ENCODE results near the gene RSPO4.
"Not testable (repeated sequence)": the region's sequence is repeated elsewhere in the genome, so short reads cannot be mapped to it uniquely, and the experiment has no call there.

The RSPO4 gene

DNA sequence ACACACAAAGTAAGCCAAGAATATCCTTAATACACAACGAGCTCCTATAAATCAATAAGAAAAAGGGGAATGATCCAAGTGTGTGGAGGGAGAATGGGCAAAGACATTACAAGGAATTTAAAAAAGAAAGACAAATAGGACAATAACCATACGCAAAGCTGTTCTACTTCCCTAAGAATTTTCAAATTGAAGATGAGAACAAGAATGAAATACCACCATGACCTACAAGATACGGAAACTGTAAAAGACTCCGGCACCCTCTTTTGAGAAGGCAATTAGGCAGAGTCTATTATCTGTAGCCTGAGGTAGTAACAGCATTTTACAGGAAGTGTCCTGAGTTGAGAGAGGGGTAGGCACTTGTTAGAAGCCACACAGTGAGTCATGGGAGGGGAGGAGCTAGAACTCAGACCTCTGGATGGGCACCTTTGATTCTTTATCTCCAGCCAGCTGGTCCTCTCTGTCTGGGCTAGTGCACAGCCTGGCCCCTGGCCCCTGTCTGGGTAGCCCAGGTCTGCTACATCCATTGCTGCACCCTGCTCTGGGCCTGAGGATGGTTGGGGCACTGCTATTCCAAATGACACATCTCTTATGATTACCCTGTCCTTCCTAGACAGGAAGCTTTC is 15.3 kb downstream of the RSPO4 start:
- no peaks in the 10 kb centered on the region for H3K4me1 ChIP-seq (ENCODE audit: insufficient read depth, low read length)
- H3K9me3 ChIP-seq (ENCODE audit: low read length) = no peaks in the 10 kb centered on the region
- no peak overlapping the region for H3K27ac ChIP-seq (ENCODE audit: low read depth, low read length)
- H3K27me3 ChIP-seq (ENCODE audit: control insufficient read depth in 1 of 2, insufficient read depth in 2 of 2, low read length in 2 of 2) = peaks cover 0 to 13% of the 10 kb centered on the region in 2 donors
- H3K9ac ChIP-seq (ENCODE audit: low read length) = no peak overlapping the region
- no peaks in the 10 kb centered on the region for H3K36me3 ChIP-seq (ENCODE audit: insufficient read depth, low read length)
- no peak overlapping the region for H3K4me3 ChIP-seq (ENCODE audit: low read depth in 1 of 2, low read length in 2 of 2)

DNA sequence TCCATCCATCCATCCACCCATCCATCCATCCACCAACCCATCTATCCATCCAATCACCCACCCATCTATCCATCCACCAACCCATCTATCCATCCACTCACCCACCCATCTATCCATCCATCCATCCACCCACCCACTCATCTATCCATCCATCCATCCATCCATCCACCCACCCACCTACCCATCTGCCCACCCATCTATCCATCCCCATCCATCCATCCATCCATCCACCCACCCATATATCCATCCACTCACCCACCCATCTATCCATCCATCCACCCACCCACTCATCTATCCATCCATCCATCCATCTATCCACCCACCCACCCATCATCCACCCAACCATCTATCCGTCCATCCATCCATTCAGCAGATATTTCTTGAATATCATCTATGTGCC is 17.1 kb downstream of the RSPO4 start:
- not testable (repeated sequence) for H3K4me1 ChIP-seq (ENCODE audit: insufficient read depth, low read length); H3K9me3 ChIP-seq (ENCODE audit: low read length)
- peaks cover 0 to 13% of the 10 kb centered on the region in 2 donors for H3K27me3 ChIP-seq (ENCODE audit: control insufficient read depth in 1 of 2, insufficient read depth in 2 of 2, low read length in 2 of 2)

DNA sequence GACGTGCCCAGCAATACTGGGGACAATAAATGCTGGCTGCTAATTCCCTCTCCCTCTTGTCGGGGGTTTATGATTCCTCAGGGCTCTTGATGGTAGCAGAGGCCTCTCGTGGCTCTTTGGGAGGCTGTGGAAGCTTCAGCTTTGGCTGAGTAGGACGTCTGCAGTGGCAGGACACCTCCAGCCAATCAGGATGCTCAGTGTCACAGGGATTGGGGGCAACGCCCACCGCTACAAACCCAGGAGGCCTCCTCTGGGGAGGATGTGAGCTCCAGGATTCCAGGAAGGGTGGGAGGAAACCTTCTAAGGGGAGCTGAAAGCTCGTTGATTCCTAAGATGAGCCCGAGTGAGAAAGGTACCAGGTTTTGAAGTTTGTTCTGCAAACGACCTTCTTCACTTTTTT is 19.4 kb downstream of the RSPO4 start:
- H3K9ac ChIP-seq (ENCODE audit: low read length) = no peak overlapping the region
- no peak overlapping the region for H3K27ac ChIP-seq (ENCODE audit: low read depth, low read length)
- no peaks in the 10 kb centered on the region for H3K36me3 ChIP-seq (ENCODE audit: insufficient read depth, low read length)
- no peaks in the 10 kb centered on the region for H3K27me3 ChIP-seq (ENCODE audit: control insufficient read depth in 1 of 2, insufficient read depth in 2 of 2, low read length in 2 of 2)
- H3K9me3 ChIP-seq (ENCODE audit: low read length) = no peaks in the 10 kb centered on the region
- no peak overlapping the region for H3K4me3 ChIP-seq (ENCODE audit: low read depth in 1 of 2, low read length in 2 of 2)
- H3K4me1 ChIP-seq (ENCODE audit: insufficient read depth, low read length) = no peaks in the 10 kb centered on the region

More for the DNA sequence above, 17.1 kb downstream of the RSPO4 start:
- H3K4me3 ChIP-seq (ENCODE audit: low read depth in 1 of 2, low read length in 2 of 2); H3K27ac ChIP-seq (ENCODE audit: low read depth, low read length); H3K36me3 ChIP-seq (ENCODE audit: insufficient read depth, low read length); H3K9ac ChIP-seq (ENCODE audit: low read length): not testable (repeated sequence)

DNA sequence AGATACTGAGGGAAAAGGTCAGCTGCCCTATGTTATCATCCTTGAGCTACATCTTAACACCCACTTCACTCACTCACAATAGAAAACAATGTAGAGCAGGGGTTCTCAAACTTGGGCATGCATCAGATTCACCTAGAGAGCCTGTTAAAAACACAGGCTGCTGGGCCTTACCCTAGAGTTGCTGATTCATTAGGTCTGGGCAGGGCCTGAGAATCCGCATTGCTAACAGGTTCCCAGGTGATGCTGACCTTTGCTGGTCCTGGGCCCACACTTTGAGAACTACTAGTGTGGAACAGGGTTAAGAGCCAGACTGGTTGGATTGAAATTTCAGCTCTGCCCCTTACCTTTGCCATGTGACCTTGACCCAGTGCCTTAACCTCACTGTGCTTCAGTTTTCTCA is 25.1 kb downstream of the RSPO4 start:
- Histone ChIP-seq H3K27ac (ENCODE audit: low read depth, low read length) (no peak overlapping the region), H3K9me3 (ENCODE audit: low read length) (no peaks in the 10 kb centered on the region), H3K36me3 (ENCODE audit: insufficient read depth, low read length) (no peaks in the 10 kb centered on the region), H3K4me1 (ENCODE audit: insufficient read depth, low read length) (no peaks in the 10 kb centered on the region), H3K4me3 (ENCODE audit: low read depth in 1 of 2, low read length in 2 of 2) (no peak overlapping the region), H3K27me3 (ENCODE audit: control insufficient read depth in 1 of 2, insufficient read depth in 2 of 2, low read length in 2 of 2) (no peaks in the 10 kb centered on the region), H3K9ac (ENCODE audit: low read length) (no peak overlapping the region)

DNA sequence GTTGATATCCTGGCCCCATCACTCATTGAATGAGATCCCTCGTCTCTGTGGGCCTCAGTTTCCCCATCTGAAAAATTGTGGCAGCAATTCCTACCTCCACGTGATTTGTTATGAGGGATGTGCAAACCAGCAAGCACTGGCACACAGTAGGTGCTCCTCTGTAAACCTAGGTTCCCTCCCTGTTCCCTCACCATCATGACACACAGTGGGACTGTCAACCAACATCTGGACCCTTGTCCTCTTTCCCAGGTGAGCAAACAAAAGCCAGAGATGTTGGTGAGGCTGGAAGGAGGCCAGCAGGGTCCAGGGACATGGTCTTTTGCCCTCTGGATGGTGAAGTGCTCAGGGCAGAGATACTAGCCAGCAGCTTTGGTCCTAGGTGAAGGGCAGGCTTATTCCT is 26.1 kb downstream of the RSPO4 start:
- Histone ChIP-seq H3K27me3 (ENCODE audit: control insufficient read depth in 1 of 2, insufficient read depth in 2 of 2, low read length in 2 of 2) (no peaks in the 10 kb centered on the region), H3K9me3 (ENCODE audit: low read length) (no peaks in the 10 kb centered on the region), H3K36me3 (ENCODE audit: insufficient read depth, low read length) (no peaks in the 10 kb centered on the region)

DNA sequence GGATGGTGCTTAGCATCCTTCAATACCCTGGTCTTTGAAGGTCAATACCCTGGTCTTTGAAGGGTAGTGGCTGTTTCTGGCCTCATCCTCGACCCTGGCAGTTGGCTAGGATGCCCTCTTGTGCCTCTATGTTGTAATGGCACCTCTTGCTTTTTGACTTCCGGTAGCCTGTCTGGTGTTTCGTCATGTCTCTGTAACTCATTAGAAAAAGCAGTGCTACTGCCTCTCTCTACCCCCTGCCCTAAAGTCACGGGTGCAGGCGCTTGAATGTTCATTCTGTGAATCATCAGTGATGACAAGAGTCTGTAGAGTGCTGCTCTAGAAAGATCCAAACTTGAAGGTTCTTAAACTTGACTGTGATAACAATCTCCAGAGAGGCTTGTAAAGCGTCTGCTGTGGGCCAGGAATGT is 28.3 kb downstream of the RSPO4 start:
- Histone ChIP-seq H3K4me3 (ENCODE audit: low read depth in 1 of 2, low read length in 2 of 2) (no peak overlapping the region), H3K36me3 (ENCODE audit: insufficient read depth, low read length) (no peaks in the 10 kb centered on the region), H3K27ac (ENCODE audit: low read depth, low read length) (no peak overlapping the region), H3K27me3 (ENCODE audit: control insufficient read depth in 1 of 2, insufficient read depth in 2 of 2, low read length in 2 of 2) (no peaks in the 10 kb centered on the region), H3K9me3 (ENCODE audit: low read length) (no peaks in the 10 kb centered on the region), H3K9ac (ENCODE audit: low read length) (no peak overlapping the region), H3K4me1 (ENCODE audit: insufficient read depth, low read length) (no peaks in the 10 kb centered on the region)

More for the DNA sequence above, 26.1 kb downstream of the RSPO4 start:
- Histone ChIP-seq H3K4me1 (ENCODE audit: insufficient read depth, low read length) (no peaks in the 10 kb centered on the region), H3K4me3 (ENCODE audit: low read depth in 1 of 2, low read length in 2 of 2) (no peak overlapping the region), H3K27ac (ENCODE audit: low read depth, low read length) (no peak overlapping the region), H3K9ac (ENCODE audit: low read length) (no peak overlapping the region)

DNA sequence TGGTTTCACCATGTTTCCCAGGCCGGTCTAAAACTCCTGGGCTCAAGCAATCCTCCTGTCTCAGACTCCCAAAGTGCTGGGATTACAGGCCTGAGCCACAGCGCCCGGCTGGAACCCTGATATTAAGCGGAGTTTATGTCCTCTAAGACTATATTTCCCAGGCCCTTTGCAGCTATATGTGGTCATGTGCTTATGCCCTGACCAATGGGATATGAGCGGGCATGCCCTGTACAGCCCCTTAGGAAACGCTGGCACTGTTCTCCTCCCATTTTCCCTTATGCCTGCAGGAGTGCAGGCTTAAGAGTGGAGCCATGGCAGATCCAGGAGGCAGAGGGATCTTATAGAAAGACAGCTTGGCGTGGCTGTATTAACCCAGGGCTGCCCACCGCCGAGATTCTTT is 29.9 kb downstream of the RSPO4 start:
- Histone ChIP-seq H3K4me3 (ENCODE audit: low read depth in 1 of 2, low read length in 2 of 2) (no peak overlapping the region), H3K9me3 (ENCODE audit: low read length) (no peaks in the 10 kb centered on the region), H3K27me3 (ENCODE audit: control insufficient read depth in 1 of 2, insufficient read depth in 2 of 2, low read length in 2 of 2) (no peaks in the 10 kb centered on the region), H3K36me3 (ENCODE audit: insufficient read depth, low read length) (no peaks in the 10 kb centered on the region), H3K9ac (ENCODE audit: low read length) (no peak overlapping the region), H3K4me1 (ENCODE audit: insufficient read depth, low read length) (no peaks in the 10 kb centered on the region), H3K27ac (ENCODE audit: low read depth, low read length) (no peak overlapping the region)

DNA sequence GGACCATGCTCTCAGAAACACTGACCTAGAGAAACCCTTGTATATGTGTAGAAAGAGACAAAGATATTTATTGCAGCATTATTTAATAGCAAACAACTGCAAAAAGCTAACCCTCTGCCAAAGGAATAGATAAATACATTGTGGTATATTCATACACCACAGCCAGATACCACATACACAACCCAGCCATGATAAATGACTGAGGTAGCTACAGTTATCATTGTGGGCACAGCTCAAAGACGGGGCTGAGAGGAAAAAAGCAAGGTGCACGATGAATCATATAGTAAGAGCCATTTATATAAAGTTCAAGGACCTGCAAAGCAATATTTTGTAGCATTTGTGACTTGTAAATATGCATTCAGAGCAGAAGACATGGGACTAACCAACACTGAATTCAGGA is 30.8 kb downstream of the RSPO4 start:
- H3K9me3 ChIP-seq (ENCODE audit: low read length) = no peaks in the 10 kb centered on the region
- no peaks in the 10 kb centered on the region for H3K4me1 ChIP-seq (ENCODE audit: insufficient read depth, low read length)

DNA sequence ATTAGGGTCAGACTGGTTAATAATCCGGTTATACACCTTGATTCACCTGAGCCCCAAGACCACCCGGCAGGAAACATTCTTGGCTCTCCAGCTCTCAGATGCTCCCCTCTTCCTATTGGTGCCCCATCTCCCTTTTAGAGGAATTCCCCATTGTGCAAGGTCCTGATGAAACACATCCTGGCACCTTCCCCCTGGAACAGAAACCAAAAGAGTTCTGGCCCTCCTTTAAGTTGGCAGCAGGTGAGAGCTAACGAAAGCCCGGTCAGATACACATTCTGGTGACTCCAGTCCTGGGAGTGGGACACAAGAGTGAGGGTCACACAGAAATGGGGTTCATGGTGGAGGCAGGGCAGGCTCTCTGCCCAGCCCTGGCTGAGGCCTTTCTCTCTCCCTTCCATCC is 32.2 kb downstream of the RSPO4 start:
- H3K9me3 ChIP-seq (ENCODE audit: low read length) = no peaks in the 10 kb centered on the region
- no peak overlapping the region for H3K4me3 ChIP-seq (ENCODE audit: low read depth in 1 of 2, low read length in 2 of 2)
- H3K27ac ChIP-seq (ENCODE audit: low read depth, low read length) = no peak overlapping the region
- no peaks in the 10 kb centered on the region for H3K4me1 ChIP-seq (ENCODE audit: insufficient read depth, low read length)
- peaks cover 0 to 4% of the 10 kb centered on the region in 2 donors for H3K27me3 ChIP-seq (ENCODE audit: control insufficient read depth in 1 of 2, insufficient read depth in 2 of 2, low read length in 2 of 2)
- no peak overlapping the region for H3K9ac ChIP-seq (ENCODE audit: low read length)
- no peaks in the 10 kb centered on the region for H3K36me3 ChIP-seq (ENCODE audit: insufficient read depth, low read length)

More for the DNA sequence above, 30.8 kb downstream of the RSPO4 start:
- no peak overlapping the region for H3K27ac ChIP-seq (ENCODE audit: low read depth, low read length)
- H3K27me3 ChIP-seq (ENCODE audit: control insufficient read depth in 1 of 2, insufficient read depth in 2 of 2, low read length in 2 of 2) = no peaks in the 10 kb centered on the region
- H3K4me3 ChIP-seq (ENCODE audit: low read depth in 1 of 2, low read length in 2 of 2) = no peak overlapping the region
- no peaks in the 10 kb centered on the region for H3K36me3 ChIP-seq (ENCODE audit: insufficient read depth, low read length)
- H3K9ac ChIP-seq (ENCODE audit: low read length) = no peak overlapping the region

DNA sequence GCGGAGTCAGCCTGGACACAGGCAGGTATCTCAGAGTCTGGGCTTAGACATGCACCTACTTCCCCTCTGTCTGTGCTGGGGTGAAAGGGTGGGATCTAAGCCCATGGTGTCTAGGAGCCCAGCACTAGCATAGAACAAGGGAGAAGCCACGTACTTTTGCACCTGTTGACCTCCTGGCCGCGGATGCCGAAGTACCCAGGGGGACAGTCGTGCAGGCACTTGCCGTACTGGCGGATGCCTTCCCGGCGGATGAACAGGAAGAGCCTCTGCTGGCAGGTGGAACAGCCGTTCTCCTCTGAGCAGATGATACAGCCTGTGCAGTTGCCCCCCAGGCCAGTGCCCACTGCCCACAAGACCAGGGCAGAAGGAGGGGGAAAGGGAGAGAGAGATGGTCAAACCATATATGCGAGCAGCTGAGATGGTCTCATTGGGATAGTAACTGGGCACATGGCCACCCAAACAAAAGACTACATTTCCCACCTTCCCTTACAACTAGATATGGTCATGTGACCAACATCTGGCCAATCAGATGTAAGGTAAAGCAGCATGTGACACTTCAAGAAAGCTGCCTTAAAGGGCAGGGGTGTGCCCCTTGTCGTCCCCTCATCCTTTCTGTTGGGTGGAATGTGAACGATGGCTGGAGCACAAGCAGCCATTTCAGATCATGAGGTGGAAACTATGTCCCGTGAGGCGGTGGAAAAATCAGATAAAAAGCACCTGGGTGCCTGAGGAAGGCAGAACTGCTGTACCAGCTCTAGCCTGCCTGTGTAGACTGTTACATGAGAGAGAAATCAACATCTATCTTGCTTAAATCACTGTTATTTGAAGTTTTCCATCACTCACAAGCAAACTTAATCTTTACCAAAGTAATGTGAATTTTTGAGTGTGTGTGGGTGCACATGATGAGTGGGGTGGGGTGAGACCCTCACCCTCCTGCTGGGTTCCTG is 34.0 kb downstream of the RSPO4 start:
- no peaks in the 10 kb centered on the region for H3K9me3 ChIP-seq (ENCODE audit: low read length)
- no peak overlapping the region for H3K4me3 ChIP-seq (ENCODE audit: low read depth in 1 of 2, low read length in 2 of 2)
- no peak overlapping the region for H3K27ac ChIP-seq (ENCODE audit: low read depth, low read length)
- no peaks in the 10 kb centered on the region for H3K36me3 ChIP-seq (ENCODE audit: insufficient read depth, low read length)
- no peak overlapping the region for H3K9ac ChIP-seq (ENCODE audit: low read length)
- peaks cover 0 to 4% of the 10 kb centered on the region in 2 donors for H3K27me3 ChIP-seq (ENCODE audit: control insufficient read depth in 1 of 2, insufficient read depth in 2 of 2, low read length in 2 of 2)
- H3K4me1 ChIP-seq (ENCODE audit: insufficient read depth, low read length) = no peaks in the 10 kb centered on the region

DNA sequence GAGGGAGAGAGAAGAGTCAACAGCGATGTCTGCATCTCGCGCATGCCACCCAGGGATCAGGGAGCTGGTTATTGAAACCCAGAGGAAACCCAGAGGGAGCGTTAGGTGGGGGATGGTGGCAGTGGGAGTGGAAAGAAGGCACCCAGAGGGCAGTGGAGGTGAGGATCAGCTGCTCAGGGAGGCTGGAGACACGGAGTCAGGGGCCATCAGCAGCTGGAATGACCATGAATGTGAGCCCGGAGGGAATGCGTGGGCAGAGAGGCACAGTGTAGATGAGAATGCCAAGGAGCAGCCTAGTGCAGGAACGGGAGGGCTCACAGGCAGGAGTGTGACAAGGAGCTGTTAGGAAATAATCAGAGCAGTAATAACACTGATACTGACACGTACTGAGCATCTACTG is 36.2 kb downstream of the RSPO4 start:
- H3K27me3 ChIP-seq (ENCODE audit: control insufficient read depth in 1 of 2, insufficient read depth in 2 of 2, low read length in 2 of 2) = peaks cover 0 to 4% of the 10 kb centered on the region in 2 donors

More for the DNA sequence above, 36.2 kb downstream of the RSPO4 start:
- no peaks in the 10 kb centered on the region for H3K4me1 ChIP-seq (ENCODE audit: insufficient read depth, low read length)
- no peak overlapping the region for H3K4me3 ChIP-seq (ENCODE audit: low read depth in 1 of 2, low read length in 2 of 2)
- H3K36me3 ChIP-seq (ENCODE audit: insufficient read depth, low read length) = no peaks in the 10 kb centered on the region
- H3K9me3 ChIP-seq (ENCODE audit: low read length) = no peaks in the 10 kb centered on the region
- H3K27ac ChIP-seq (ENCODE audit: low read depth, low read length) = no peak overlapping the region
- H3K9ac ChIP-seq (ENCODE audit: low read length) = no peak overlapping the region
